Liver (tissue), 9 donors: ENCODE data around the gene ZNF419. TPM values are rescaled to one million over a fixed set of nuclear protein-coding genes. Genes with fewer than 3 reads are reported as not detected.

Experiments used
- DNase-seq: peaks from one replicate; pipeline ENCODE4 v3.0.0-alpha.2; 2017; ENCODE audit warnings: low spot score
- H3K27ac ChIP-seq, 2 donors: one replicate each; pipeline ENCODE4 v1.7.0; 2013; ENCODE audit warnings: inconsistent platforms in 2 of 2, low read length in 2 of 2, control low read depth in 1 of 2, low read depth in 1 of 2, mild to moderate bottlenecking in 1 of 2
- H3K27me3 ChIP-seq, 4 donors: one replicate each; pipeline versions ENCODE4 v1.6.1 to v1.7.0; 2013; ENCODE audit warnings: low read length in 3 of 4, inconsistent platforms in 1 of 4, mild to moderate bottlenecking in 1 of 4, moderate library complexity in 1 of 4; ENCODE audit not compliant: control insufficient read depth in 4 of 4, insufficient read depth in 4 of 4
- H3K36me3 ChIP-seq, 4 donors: one replicate each; pipeline versions ENCODE4 v1.6.1 to v1.7.0; 2013; ENCODE audit warnings: low read length in 3 of 4, mild to moderate bottlenecking in 3 of 4, low read depth in 1 of 4, moderate library complexity in 1 of 4; ENCODE audit not compliant: control insufficient read depth in 4 of 4, insufficient read depth in 3 of 4
- H3K4me1 ChIP-seq, 4 donors: one replicate each; pipeline versions ENCODE4 v1.6.1 to v1.7.0; 2013; ENCODE audit warnings: low read length in 3 of 4, mild to moderate bottlenecking in 3 of 4, moderate library complexity in 1 of 4; ENCODE audit not compliant: control insufficient read depth in 4 of 4, insufficient read depth in 4 of 4
- H3K4me3 ChIP-seq, 3 donors: one replicate each; pipeline versions ENCODE4 v1.6.1 to v1.7.0; 2013; ENCODE audit warnings: low read length in 3 of 3, control low read depth in 1 of 3, low read depth in 1 of 3, mild to moderate bottlenecking in 1 of 3
- H3K9ac ChIP-seq, 2 donors: one replicate each; pipeline ENCODE4 v1.7.0; 2013; ENCODE audit warnings: low read length in 2 of 2, mild to moderate bottlenecking in 2 of 2, moderate library complexity in 2 of 2, control low read depth in 1 of 2, low read depth in 1 of 2
- H3K9me3 ChIP-seq, 4 donors: one replicate each; pipeline versions ENCODE4 v1.6.1 to v1.7.0; 2013; ENCODE audit warnings: low read length in 3 of 4; ENCODE audit not compliant: control insufficient read depth in 4 of 4
- EGR1 ChIP-seq, 2 donors: IDR thresholded peaks; 2 replicates each; pipeline ENCODE4 v1.6.1; 2016 to 2018; ENCODE audit warnings: antibody characterized with exemption in 2 of 2, low read depth in 2 of 2
- FOXA1 ChIP-seq: IDR thresholded peaks from 2 replicates; pipeline ENCODE4 v1.6.1; 2016; ENCODE audit warnings: antibody characterized with exemption
- FOXA2 ChIP-seq: IDR thresholded peaks from 2 replicates; pipeline ENCODE4 v1.6.1; 2016; ENCODE audit warnings: antibody characterized with exemption
- GABPA ChIP-seq, 2 donors: IDR thresholded peaks in 1 of 2; conservative IDR thresholded peaks in 1 of 2; 2 replicates each; pipeline ENCODE4 v1.6.1; 2016; ENCODE audit warnings: antibody characterized with exemption in 2 of 2, mild to moderate bottlenecking in 1 of 2, moderate library complexity in 1 of 2
- HNF4A ChIP-seq, 2 donors: conservative IDR thresholded peaks; 2 replicates each; pipeline ENCODE4 v1.6.1; 2016; ENCODE audit warnings: antibody characterized with exemption in 2 of 2, mild to moderate bottlenecking in 2 of 2
- HNF4G ChIP-seq: IDR thresholded peaks from 2 replicates; pipeline ENCODE4 v1.6.1; 2016; ENCODE audit warnings: antibody characterized with exemption
- JUND ChIP-seq, 2 donors: IDR thresholded peaks; 2 replicates each; pipeline ENCODE4 v1.6.1; 2016; ENCODE audit warnings: antibody characterized with exemption in 2 of 2
- NR2F2 ChIP-seq: IDR thresholded peaks from 2 replicates; pipeline ENCODE4 v1.6.1; 2016; ENCODE audit warnings: antibody characterized with exemption
- RAD21 ChIP-seq, 2 donors: IDR thresholded peaks; 2 replicates each; pipeline ENCODE4 v1.6.1; 2016; ENCODE audit warnings: antibody characterized with exemption in 2 of 2, mild to moderate bottlenecking in 2 of 2
- RXRA ChIP-seq, 2 donors: IDR thresholded peaks; 2 replicates each; pipeline ENCODE4 v1.6.1; 2017 to 2018; ENCODE audit warnings: antibody characterized with exemption in 2 of 2, mild to moderate bottlenecking in 1 of 2
- SP1 ChIP-seq: IDR thresholded peaks from 2 replicates; pipeline ENCODE4 v1.6.1; 2018; ENCODE audit warnings: antibody characterized with exemption, mild to moderate bottlenecking
- TAF1 ChIP-seq: conservative IDR thresholded peaks from 2 replicates; pipeline ENCODE4 v1.6.1; 2016; ENCODE audit warnings: antibody characterized with exemption, mild to moderate bottlenecking
- YY1 ChIP-seq: IDR thresholded peaks from 2 replicates; pipeline ENCODE4 v1.6.1; 2016; ENCODE audit warnings: antibody characterized with exemption, mild to moderate bottlenecking
- WGBS: extraction: QIAGEN DNeasy Blood & Tissue Kit; methylation state at CpG from one replicate; pipeline ENCODE4 v1.1.7; 2013; 5-methylcytosine and 5-hydroxymethylcytosine counted together
- polyA plus RNA-seq, 2 donors: library from polyadenylated mRNA; stranded (reverse) in 1 of 2; unstranded in 1 of 2; fragments of 200-250 nt in 1 of 2; fragments of >200 nt in 1 of 2; fragmentation: Nextera tagmentation in 1 of 2; extraction: Ambion mirVana in 1 of 2; gene quantifications; one replicate each; pipeline versions ENCODE4 v1.2.1 to v1.2.3, GENCODE V29; 2013 to 2015
- total RNA-seq, 2 donors: library from RNA; depleted of rRNA; stranded (reverse); fragments of >200 nt; gene quantifications; one replicate each; pipeline ENCODE4 v1.2.3, GENCODE V29; 2014
- TF ChIP-seq, protein P1 (sequence below): IDR thresholded peaks from 2 replicates; pipeline ENCODE4 v1.6.1; 2016; ENCODE audit warnings: antibody characterized with exemption
- TF ChIP-seq, protein P2 (sequence below): IDR thresholded peaks from 2 replicates; pipeline ENCODE4 v1.6.1; 2016; ENCODE audit warnings: antibody characterized with exemption
- TF ChIP-seq, protein P3 (sequence below): IDR thresholded peaks from 2 replicates; pipeline ENCODE4 v1.6.1; 2016; ENCODE audit warnings: antibody characterized with exemption
- TF ChIP-seq, protein P4 (sequence below): fragments of 150-350 bp; IDR thresholded peaks from 2 replicates; pipeline ENCODE4 v1.5.1; 2017; ENCODE audit warnings: improper control_type of control experiment, low read depth, low read length; ENCODE audit not compliant: missing input control
- TF ChIP-seq, protein P5 (sequence below): IDR thresholded peaks from 2 replicates; pipeline ENCODE4 v1.6.1; 2016; ENCODE audit warnings: antibody characterized with exemption, mild to moderate bottlenecking
- donor health status: healthy.
- donor health status: healthy.
- donor health status: healthy.
- donor health status: healthy.
- donor health status: healthy.

ZNF419 gene
- total and polyA plus RNA-seq, 4 donors = 1.9 to 12.4 (median 3.7) TPM

DNA sequence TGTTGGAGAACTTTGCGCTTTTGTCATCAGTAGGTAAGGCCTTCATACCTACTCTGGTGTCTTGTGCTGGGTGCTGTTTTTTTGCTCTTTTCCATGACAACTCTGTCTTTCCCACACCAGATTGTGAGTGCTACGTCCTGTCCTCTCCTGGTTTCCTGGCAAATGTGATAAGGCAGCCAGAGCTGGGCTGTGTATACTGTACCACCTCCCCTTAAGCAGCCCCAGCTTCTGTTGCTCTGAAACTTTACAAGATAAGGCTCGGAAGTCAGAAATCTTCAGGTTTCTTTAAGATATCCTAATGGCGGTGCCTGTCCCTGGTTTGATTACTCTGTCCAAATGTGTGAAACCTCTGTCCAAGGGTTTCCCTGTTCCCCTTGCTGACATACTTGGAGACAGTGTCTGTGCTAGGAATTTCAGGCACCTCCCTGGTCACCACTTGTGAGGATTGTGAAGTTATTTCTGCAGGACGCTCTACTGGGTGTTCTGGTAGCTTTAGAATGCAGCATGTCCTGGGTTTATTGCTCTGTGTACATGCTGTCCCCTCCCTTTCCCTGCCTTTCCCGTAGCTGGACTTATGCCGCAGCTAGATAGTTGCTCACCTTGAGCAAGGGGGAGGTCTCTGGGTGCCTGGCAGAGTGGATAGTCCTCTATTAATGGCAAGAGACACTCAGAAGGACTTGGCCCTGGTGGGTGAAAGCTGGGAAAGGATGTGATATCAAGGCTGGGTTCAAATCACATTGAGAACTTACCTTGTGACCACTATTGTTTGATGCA, 45.4 kb upstream of the ZNF419 start:
- TF ChIP-seq RAD21 (IDR thresholded peaks at IDR 0.05) (no peak), JUND (IDR thresholded peaks at IDR 0.05) (no peak), HNF4A (conservative IDR thresholded peaks at IDR 0.05) (no peak), SP1 (no peak), EGR1 (IDR thresholded peaks at IDR 0.05; ENCODE audit: low read depth in 2 of 2) (no peak), NR2F2 (no peak), YY1 (no peak), TAF1 (no peak), RXRA (IDR thresholded peaks at IDR 0.05) (no peak), HNF4G (no peak)
- H3K27ac ChIP-seq = no peak overlapping the region
- peak overlapping the region in 2 of 3 donors; percentile 22 to 49 for H3K4me3 ChIP-seq
- H3K36me3 ChIP-seq = peaks cover 4 to 44% (median 39%) of the 10 kb centered on the region in 4 donors
- no peaks in the 10 kb centered on the region for H3K4me1 ChIP-seq
- H3K27me3 ChIP-seq = no peaks in the 10 kb centered on the region
- peaks cover 22 to 56% (median 43%) of the 10 kb centered on the region in 4 donors for H3K9me3 ChIP-seq
- WGBS = 77% methylated on average over 7 of the region's 7 CpGs
- no peak for DNase-seq
- no peak overlapping the region for H3K9ac ChIP-seq

DNA sequence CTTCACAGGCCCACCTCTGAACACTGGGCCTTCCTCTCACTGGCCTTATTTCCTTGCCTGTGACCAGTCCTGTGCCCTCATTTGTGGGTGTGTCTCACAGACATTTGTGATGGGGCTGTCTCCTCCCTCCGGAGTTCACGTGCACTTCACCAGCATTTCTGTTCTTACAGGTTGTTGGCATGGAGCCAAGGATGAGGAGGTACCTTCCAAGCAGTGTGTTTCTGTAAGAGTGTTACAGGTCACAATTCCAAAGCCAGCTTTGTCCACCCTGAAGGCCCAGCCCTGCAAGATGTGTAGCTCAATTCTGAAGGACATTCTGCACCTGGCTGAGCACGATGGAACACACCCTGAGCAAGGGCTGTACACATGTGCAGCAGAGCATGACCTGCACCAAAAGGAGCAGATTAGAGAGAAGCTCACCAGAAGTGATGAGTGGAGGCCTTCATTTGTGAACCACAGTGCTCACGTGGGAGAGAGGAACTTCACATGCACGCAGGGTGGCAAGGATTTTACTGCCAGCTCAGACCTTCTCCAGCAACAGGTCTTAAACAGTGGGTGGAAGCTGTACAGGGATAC, 44.3 kb upstream of the ZNF419 start:
- peaks cover 4 to 40% (median 36%) of the 10 kb centered on the region in 4 donors for H3K36me3 ChIP-seq
- 85% methylated on average over 5 of the region's 5 CpGs for WGBS

More for the DNA sequence above, 44.3 kb upstream of the ZNF419 start:
- no peak for DNase-seq
- Histone ChIP-seq H3K9me3 (peaks cover 25 to 56% (median 45%) of the 10 kb centered on the region in 4 donors), H3K4me1 (no peaks in the 10 kb centered on the region), H3K27ac (no peak overlapping the region), H3K4me3 (peak overlapping the region in 2 of 3 donors; percentile 22 to 49), H3K9ac (no peak overlapping the region), H3K27me3 (no peaks in the 10 kb centered on the region)
- TF ChIP-seq TAF1 (no peak), RXRA (IDR thresholded peaks at IDR 0.05) (no peak), HNF4G (no peak), HNF4A (conservative IDR thresholded peaks at IDR 0.05) (no peak), RAD21 (IDR thresholded peaks at IDR 0.05) (no peak), JUND (IDR thresholded peaks at IDR 0.05) (no peak), FOXA1 (no peak), EGR1 (IDR thresholded peaks at IDR 0.05; ENCODE audit: low read depth in 2 of 2) (no peak), GABPA (IDR thresholded peaks at IDR 0.05 in 1 of 2, conservative IDR thresholded peaks at IDR 0.05 in 1 of 2) (no peak), FOXA2 (no peak), YY1 (no peak), NR2F2 (no peak), SP1 (no peak)
- TF ChIP-seq, protein P1, sequence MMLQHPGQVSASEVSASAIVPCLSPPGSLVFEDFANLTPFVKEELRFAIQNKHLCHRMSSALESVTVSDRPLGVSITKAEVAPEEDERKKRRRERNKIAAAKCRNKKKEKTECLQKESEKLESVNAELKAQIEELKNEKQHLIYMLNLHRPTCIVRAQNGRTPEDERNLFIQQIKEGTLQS = no peak
- TF ChIP-seq, protein P2, sequence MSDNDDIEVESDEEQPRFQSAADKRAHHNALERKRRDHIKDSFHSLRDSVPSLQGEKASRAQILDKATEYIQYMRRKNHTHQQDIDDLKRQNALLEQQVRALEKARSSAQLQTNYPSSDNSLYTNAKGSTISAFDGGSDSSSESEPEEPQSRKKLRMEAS = no peak
- TF ChIP-seq, protein P3, sequence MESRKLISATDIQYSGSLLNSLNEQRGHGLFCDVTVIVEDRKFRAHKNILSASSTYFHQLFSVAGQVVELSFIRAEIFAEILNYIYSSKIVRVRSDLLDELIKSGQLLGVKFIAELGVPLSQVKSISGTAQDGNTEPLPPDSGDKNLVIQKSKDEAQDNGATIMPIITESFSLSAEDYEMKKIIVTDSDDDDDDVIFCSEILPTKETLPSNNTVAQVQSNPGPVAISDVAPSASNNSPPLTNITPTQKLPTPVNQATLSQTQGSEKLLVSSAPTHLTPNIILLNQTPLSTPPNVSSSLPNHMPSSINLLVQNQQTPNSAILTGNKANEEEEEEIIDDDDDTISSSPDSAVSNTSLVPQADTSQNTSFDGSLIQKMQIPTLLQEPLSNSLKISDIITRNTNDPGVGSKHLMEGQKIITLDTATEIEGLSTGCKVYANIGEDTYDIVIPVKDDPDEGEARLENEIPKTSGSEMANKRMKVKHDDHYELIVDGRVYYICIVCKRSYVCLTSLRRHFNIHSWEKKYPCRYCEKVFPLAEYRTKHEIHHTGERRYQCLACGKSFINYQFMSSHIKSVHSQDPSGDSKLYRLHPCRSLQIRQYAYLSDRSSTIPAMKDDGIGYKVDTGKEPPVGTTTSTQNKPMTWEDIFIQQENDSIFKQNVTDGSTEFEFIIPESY = no peak
- TF ChIP-seq, protein P4, sequence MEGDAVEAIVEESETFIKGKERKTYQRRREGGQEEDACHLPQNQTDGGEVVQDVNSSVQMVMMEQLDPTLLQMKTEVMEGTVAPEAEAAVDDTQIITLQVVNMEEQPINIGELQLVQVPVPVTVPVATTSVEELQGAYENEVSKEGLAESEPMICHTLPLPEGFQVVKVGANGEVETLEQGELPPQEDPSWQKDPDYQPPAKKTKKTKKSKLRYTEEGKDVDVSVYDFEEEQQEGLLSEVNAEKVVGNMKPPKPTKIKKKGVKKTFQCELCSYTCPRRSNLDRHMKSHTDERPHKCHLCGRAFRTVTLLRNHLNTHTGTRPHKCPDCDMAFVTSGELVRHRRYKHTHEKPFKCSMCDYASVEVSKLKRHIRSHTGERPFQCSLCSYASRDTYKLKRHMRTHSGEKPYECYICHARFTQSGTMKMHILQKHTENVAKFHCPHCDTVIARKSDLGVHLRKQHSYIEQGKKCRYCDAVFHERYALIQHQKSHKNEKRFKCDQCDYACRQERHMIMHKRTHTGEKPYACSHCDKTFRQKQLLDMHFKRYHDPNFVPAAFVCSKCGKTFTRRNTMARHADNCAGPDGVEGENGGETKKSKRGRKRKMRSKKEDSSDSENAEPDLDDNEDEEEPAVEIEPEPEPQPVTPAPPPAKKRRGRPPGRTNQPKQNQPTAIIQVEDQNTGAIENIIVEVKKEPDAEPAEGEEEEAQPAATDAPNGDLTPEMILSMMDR = no peak
- TF ChIP-seq, protein P5, sequence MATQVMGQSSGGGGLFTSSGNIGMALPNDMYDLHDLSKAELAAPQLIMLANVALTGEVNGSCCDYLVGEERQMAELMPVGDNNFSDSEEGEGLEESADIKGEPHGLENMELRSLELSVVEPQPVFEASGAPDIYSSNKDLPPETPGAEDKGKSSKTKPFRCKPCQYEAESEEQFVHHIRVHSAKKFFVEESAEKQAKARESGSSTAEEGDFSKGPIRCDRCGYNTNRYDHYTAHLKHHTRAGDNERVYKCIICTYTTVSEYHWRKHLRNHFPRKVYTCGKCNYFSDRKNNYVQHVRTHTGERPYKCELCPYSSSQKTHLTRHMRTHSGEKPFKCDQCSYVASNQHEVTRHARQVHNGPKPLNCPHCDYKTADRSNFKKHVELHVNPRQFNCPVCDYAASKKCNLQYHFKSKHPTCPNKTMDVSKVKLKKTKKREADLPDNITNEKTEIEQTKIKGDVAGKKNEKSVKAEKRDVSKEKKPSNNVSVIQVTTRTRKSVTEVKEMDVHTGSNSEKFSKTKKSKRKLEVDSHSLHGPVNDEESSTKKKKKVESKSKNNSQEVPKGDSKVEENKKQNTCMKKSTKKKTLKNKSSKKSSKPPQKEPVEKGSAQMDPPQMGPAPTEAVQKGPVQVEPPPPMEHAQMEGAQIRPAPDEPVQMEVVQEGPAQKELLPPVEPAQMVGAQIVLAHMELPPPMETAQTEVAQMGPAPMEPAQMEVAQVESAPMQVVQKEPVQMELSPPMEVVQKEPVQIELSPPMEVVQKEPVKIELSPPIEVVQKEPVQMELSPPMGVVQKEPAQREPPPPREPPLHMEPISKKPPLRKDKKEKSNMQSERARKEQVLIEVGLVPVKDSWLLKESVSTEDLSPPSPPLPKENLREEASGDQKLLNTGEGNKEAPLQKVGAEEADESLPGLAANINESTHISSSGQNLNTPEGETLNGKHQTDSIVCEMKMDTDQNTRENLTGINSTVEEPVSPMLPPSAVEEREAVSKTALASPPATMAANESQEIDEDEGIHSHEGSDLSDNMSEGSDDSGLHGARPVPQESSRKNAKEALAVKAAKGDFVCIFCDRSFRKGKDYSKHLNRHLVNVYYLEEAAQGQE = no peak
